ENCODE measurements around the gene EXT2.

Gene EXT2

GRCh38 chr11:44271286-44271685, 175.8 kb downstream of the EXT2 start:
- H3K27ac ChIP-seq = no peak overlapping the region
- no peak for TF ChIP-seq ZFX (IDR thresholded peaks at IDR 0.05)
- no peak for TF ChIP-seq CTCF (conservative IDR thresholded peaks at IDR 0.05)

GRCh38 chr11:44274404-44274803, 178.9 kb downstream of the EXT2 start:
- no peak overlapping the region for H3K27ac ChIP-seq
- TF ChIP-seq ZFX (IDR thresholded peaks at IDR 0.05) (no peak), CTCF (conservative IDR thresholded peaks at IDR 0.05) (no peak)

- H3K27ac ChIP-seq = no peak overlapping the region
Observed at GRCh38 chr11:44275241-44275640, 179.8 kb downstream of the EXT2 start.

GRCh38 chr11:44275961-44276550, 180.6 kb downstream of the EXT2 start:
- TF ChIP-seq CTCF (conservative IDR thresholded peaks at IDR 0.05) (no peak), ZFX (IDR thresholded peaks at IDR 0.05) (no peak)
- no peak overlapping the region for H3K27ac ChIP-seq

More at GRCh38 chr11:44275241-44275640, 179.8 kb downstream of the EXT2 start:
- TF ChIP-seq CTCF (conservative IDR thresholded peaks at IDR 0.05) = no peak
- no peak for TF ChIP-seq ZFX (IDR thresholded peaks at IDR 0.05)

- H3K27ac ChIP-seq = no peak overlapping the region
- TF ChIP-seq CTCF (conservative IDR thresholded peaks at IDR 0.05) = no peak
Observed at GRCh38 chr11:44277196-44278090, 182.0 kb downstream of the EXT2 start.

- H3K27ac ChIP-seq = no peak overlapping the region
- no peak for TF ChIP-seq CTCF (conservative IDR thresholded peaks at IDR 0.05)
Observed at GRCh38 chr11:44279483-44279882, 184.0 kb downstream of the EXT2 start.

- TF ChIP-seq CTCF (conservative IDR thresholded peaks at IDR 0.05) = no peak
- no peak for TF ChIP-seq ZFX (IDR thresholded peaks at IDR 0.05)
- no peak overlapping the region for H3K27ac ChIP-seq
Observed at GRCh38 chr11:44280257-44280656, 184.8 kb downstream of the EXT2 start.

All from C4-2B (cell line).